ENCODE results near the gene SRD5A1. TPM values are rescaled to one million over a fixed set of nuclear protein-coding genes. Genes with fewer than 3 reads are reported as not detected.

The SRD5A1 gene
- total RNA-seq, 4 donors from 2014 or later: 3.0 to 7.5 (median 5.0) TPM

- no peak for DNase-seq
- intact Hi-C loops (cut with DNase I): no loop called here
- Histone ChIP-seq H3K27me3 (no peaks in the 10 kb centered on the region), H3K27ac (no peak overlapping the region), H3K4me1 (no peaks in the 10 kb centered on the region), H3K36me3 (peaks cover 63 to 70% of the 10 kb centered on the region in 2 donors), H3K4me3 (replicated peaks in 1 of 3) (no peak overlapping the region), H3K9me3 (no peaks in the 10 kb centered on the region)
- WGBS, 2 donors: 89% methylated on average over 7 of the region's 7 CpGs
- TF ChIP-seq POLR2A (IDR thresholded peaks at IDR 0.05) (no peak), CTCF (IDR thresholded peaks at IDR 0.05) (no peak)
Observed at GRCh38 chr5:6602441-6602840, 30.8 kb upstream of the SRD5A1 start.

GRCh38 chr5:6603643-6604042 lies 29.6 kb upstream of the SRD5A1 start:
- H3K27ac ChIP-seq: no peak overlapping the region
- H3K9me3 ChIP-seq: no peaks in the 10 kb centered on the region
- TF ChIP-seq POLR2A (IDR thresholded peaks at IDR 0.05) (no peak), CTCF (IDR thresholded peaks at IDR 0.05) (no peak)
- peak; percentile 89 to 94 for DNase-seq
- 36 to 67% methylated on average over 5 of the region's 5 CpGs for WGBS, 2 donors
- H3K4me3 ChIP-seq (replicated peaks in 1 of 3): no peak overlapping the region
- H3K36me3 ChIP-seq: peaks cover 66 to 73% of the 10 kb centered on the region in 2 donors
- intact Hi-C loops (cut with DNase I): no loop called here
- no peaks in the 10 kb centered on the region for H3K4me1 ChIP-seq
- no peaks in the 10 kb centered on the region for H3K27me3 ChIP-seq

- no peak overlapping the region for H3K27ac ChIP-seq
- H3K27me3 ChIP-seq: no peaks in the 10 kb centered on the region
- no peak for DNase-seq
- no peaks in the 10 kb centered on the region for H3K4me1 ChIP-seq
- H3K4me3 ChIP-seq (replicated peaks in 1 of 3): no peak overlapping the region
- H3K36me3 ChIP-seq: peaks cover 71 to 74% of the 10 kb centered on the region in 2 donors
- intact Hi-C loops (cut with DNase I): no loop called here
- TF ChIP-seq POLR2A (IDR thresholded peaks at IDR 0.05): no peak
- TF ChIP-seq CTCF (IDR thresholded peaks at IDR 0.05): no peak
- no peaks in the 10 kb centered on the region for H3K9me3 ChIP-seq
- WGBS, 2 donors: 90% methylated on average over 6 of the region's 6 CpGs
Observed at GRCh38 chr5:6604341-6604740, 28.9 kb upstream of the SRD5A1 start.

- DNase-seq: no peak
- TF ChIP-seq POLR2A (IDR thresholded peaks at IDR 0.05) (no peak), CTCF (IDR thresholded peaks at IDR 0.05) (no peak)
- intact Hi-C loops (cut with DNase I): no loop called here
- no peaks in the 10 kb centered on the region for H3K4me1 ChIP-seq
- H3K27me3 ChIP-seq: no peaks in the 10 kb centered on the region
- H3K36me3 ChIP-seq: peaks cover 71 to 74% of the 10 kb centered on the region in 2 donors
- no peak overlapping the region for H3K4me3 ChIP-seq (replicated peaks in 1 of 3)
- H3K27ac ChIP-seq: no peak overlapping the region
- no peaks in the 10 kb centered on the region for H3K9me3 ChIP-seq
- WGBS, 2 donors: 95 to 97% methylated on average over 10 to 12 of the region's 12 CpGs
Observed at GRCh38 chr5:6604946-6605345, 28.3 kb upstream of the SRD5A1 start.

GRCh38 chr5:6606884-6607558 lies 26.2 kb upstream of the SRD5A1 start:
- Histone ChIP-seq H3K27ac (no peak overlapping the region), H3K36me3 (peaks cover 66 to 79% of the 10 kb centered on the region in 2 donors), H3K4me1 (no peaks in the 10 kb centered on the region), H3K4me3 (replicated peaks in 1 of 3) (no peak overlapping the region), H3K9me3 (no peaks in the 10 kb centered on the region), H3K27me3 (no peaks in the 10 kb centered on the region)
- TF ChIP-seq POLR2A (IDR thresholded peaks at IDR 0.05): no peak
- intact Hi-C loops (cut with DNase I): no loop called here
- 90 to 93% methylated on average over 9 of the region's 9 CpGs for WGBS, 2 donors
- no peak for DNase-seq
